Motor neuron (in vitro differentiated cells): ENCODE data around the gene CTIF. TPM values are rescaled to one million over a fixed set of nuclear protein-coding genes. Genes with fewer than 3 reads are reported as not detected.

Source experiments
- ATAC-seq, 8 experiments: fragments of 200-7000 bp; cut with Tn5 transposase; replicated peaks in 6 of 8; 2 replicates each; pipeline ENCODE4 v1.8.0; 2021; ENCODE audit warnings: mild to moderate bottlenecking in 8 of 8, moderate library complexity in 8 of 8
- H3K27ac ChIP-seq, 2 donors: fragments of 250-450 bp; sonication (Bioruptor Pico); 2 replicates each; pipeline ENCODE4 v1.9.0; 2021; ENCODE audit warnings: antibody characterized with exemption in 2 of 2, mild to moderate bottlenecking in 2 of 2, moderate library complexity in 1 of 2
- H3K4me1 ChIP-seq, 2 donors: fragments of 250-450 bp; sonication (Bioruptor Pico); replicated peaks in 1 of 2; 2 replicates each; pipeline ENCODE4 v1.6.1; 2021; ENCODE audit warnings: antibody characterized with exemption in 2 of 2, mild to moderate bottlenecking in 2 of 2, moderate library complexity in 1 of 2
- H3K4me3 ChIP-seq, 5 donors: fragments of 250-450 bp; sonication (Bioruptor Pico); 2 replicates each; pipeline ENCODE4 v1.9.0; 2021; ENCODE audit warnings: antibody characterized with exemption in 5 of 5, mild to moderate bottlenecking in 5 of 5, moderate library complexity in 4 of 5
- WGBS, 10 experiments: fragments of 450-650 bp; shearing (Covaris generic); methylation state at CpG; one replicate each; pipeline ENCODE4 v1.0.0; 2022; 5-methylcytosine and 5-hydroxymethylcytosine counted together
- in situ Hi-C, 9 experiments: fragments of 400-800 bp; cut with MboI; loops; one replicate each; pipeline ENCODE4 v1.15.0; 2021; ENCODE audit warnings: low sequenced_read_pairs in 9 of 9, low pct_unique_long_range_greater_than_20kb in 2 of 9; ENCODE audit not compliant: unreplicated experiment in 9 of 9
- total RNA-seq, 8 experiments: library from RNA; unstranded; fragments of 300-600 nt; gene quantifications; 2 replicates each; pipeline versions ENCODE4 v1.2.3 to v1.2.4, GENCODE V29; 2022

CTIF gene
- total RNA-seq, 8 experiments from 2014 or later: 17.8 to 85.9 (median 59.8) TPM

DNA sequence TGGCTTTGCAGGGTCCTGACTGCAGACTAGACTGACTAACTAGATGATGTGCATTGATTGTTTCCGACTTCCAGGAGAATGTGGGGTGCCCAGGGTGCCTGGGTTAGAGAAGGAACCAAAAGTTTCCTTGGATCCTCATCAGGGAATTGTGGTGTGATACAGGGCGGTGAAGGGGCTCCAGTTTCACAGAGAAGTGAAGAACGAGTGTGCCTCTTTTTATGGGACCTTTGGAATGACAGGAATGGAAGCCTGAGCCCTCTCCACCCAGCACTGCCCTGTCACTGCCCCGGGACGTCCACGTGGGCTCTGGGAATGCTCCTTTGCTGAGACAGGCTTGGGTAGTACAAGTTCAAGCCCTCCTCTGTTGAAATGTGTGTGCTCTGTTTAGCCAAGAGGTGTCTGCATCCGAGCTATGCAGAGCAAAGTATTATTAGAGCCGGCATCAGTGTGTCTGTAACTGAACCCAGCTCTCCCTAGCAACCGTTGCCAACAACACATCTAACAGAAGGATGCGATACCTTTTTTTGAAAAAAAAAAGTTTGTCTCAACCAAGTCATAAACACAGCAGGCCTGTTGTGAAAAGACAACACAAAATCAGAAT is 228.4 kb downstream of the CTIF start:
- Histone ChIP-seq H3K4me1 (peaks cover 4 to 10% of the 10 kb centered on the region in 2 donors), H3K4me3 (no peak overlapping the region), H3K27ac (no peak overlapping the region)
- in situ Hi-C loops: no loop called here
- 20 to 90% (median 60%) methylated on average over 1 to 4 of the region's 10 CpGs; no CpG with 5 or more reads in 4 of the 10 experiments for WGBS, 10 experiments
- peak in 6 of 8 experiments; percentile 28 to 74 (median 47) for ATAC-seq

DNA sequence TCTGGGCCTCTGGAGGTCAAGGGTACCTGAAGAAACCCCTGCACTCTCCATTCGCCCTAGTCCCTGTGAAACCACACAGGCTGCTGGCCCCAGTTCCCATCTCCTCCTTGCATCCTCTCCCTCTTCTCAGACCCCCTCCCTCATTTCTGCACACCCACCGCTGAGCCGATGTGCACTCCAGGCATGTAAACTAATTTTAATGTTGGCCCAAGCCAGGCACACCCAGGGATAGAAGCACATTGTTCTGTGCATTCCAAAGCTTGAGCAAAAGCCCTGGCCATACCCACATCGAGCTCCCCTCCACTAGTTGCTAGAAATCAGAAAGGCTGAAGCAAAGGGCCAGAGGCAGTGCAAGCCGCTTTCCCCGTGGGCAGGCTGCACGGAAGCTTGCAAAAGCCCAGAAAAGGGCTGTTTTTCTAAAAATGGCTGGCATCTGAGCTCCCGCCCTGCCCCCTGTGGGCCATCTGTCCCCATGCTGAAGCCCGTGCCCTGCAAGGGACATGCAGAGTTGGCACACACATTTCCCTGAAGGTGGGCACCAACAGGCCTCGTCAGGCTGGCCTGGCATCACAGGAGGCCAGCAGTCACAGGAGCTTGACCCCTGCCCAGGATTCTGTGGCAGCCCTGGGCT is 230.3 kb downstream of the CTIF start:
- Histone ChIP-seq H3K4me3 (no peak overlapping the region), H3K4me1 (peaks cover 4 to 10% of the 10 kb centered on the region in 2 donors), H3K27ac (no peak overlapping the region)
- in situ Hi-C loops: no loop called here
- WGBS, 10 experiments: 70 to 100% (median 85%) methylated on average over 2 to 6 of the region's 10 CpGs; no CpG with 5 or more reads in 4 of the 10 experiments
- ATAC-seq: peak in 3 of 8 experiments; percentile 27 to 43 (median 41)

DNA sequence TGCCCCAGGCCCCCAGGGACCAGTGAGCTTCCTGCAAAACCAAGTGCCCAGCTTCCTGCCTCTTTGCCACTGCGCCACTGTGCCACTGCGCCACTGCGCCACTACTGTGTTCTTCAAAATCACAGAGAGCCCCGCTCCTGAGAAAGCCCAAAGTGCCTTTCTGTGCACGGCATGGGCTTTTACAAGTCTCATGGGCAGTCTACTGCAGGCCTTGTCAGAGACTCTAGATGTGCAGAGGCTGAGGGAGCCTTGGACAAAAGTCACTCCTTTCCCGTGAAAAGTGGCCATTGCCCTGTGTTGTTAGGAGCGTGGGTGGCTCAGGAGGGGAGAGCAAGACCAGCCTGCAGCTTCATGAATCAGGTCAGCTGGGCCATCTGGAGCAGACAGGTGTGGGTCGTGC is 231.4 kb downstream of the CTIF start:
- no peak for ATAC-seq
- Histone ChIP-seq H3K4me1 (peaks cover 4 to 10% of the 10 kb centered on the region in 2 donors), H3K4me3 (no peak overlapping the region), H3K27ac (no peak overlapping the region)
- in situ Hi-C loops: no loop called here
- WGBS, 10 experiments: 75 to 100% (median 90%) methylated on average over 1 to 2 of the region's 8 CpGs; no CpG with 5 or more reads in 3 of the 10 experiments

DNA sequence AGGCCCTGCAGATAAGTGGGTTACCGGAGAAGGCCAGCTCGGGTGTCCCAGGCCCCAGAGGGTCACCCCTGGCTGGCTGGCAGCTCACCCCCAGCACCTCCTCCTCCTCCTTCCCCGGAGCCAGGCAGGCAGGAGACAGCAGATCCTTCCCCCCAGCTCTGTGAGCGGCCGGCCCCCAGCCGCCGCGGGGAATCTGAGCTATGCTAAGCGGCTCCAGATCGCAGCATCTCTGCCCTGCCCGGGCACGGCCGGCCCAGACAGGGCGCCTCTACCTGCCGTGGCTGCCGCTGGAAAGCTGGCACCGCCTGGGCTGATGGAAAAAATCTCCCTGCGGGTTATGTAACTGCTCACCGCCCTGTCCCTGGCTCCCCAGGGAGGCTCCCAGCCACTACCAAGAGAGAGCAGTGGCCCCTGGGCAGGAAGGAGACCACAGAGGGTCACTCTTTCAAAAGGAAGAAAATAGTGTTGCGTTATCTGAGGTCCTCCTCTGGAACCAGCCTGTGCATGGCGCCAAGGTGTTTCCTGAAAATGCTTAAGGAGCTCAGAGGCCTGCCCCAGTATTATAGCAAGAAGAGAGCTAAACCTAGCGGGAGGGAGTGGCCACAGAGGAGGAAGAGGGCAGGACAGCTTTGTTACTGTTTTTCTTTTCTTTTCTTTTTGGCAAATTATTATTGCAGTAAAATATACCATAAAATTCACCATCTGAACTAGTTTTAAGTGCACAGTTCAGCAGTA is 233.0 kb downstream of the CTIF start:
- in situ Hi-C loops: no loop called here
- peaks cover 0 to 7% of the 10 kb centered on the region in 2 donors for H3K4me1 ChIP-seq
- WGBS, 10 experiments: 67 to 100% (median 85%) methylated on average over 1 to 8 of the region's 22 CpGs; no CpG with 5 or more reads in 4 of the 10 experiments
- H3K4me3 ChIP-seq: no peak overlapping the region
- no peak for ATAC-seq
- no peak overlapping the region for H3K27ac ChIP-seq

DNA sequence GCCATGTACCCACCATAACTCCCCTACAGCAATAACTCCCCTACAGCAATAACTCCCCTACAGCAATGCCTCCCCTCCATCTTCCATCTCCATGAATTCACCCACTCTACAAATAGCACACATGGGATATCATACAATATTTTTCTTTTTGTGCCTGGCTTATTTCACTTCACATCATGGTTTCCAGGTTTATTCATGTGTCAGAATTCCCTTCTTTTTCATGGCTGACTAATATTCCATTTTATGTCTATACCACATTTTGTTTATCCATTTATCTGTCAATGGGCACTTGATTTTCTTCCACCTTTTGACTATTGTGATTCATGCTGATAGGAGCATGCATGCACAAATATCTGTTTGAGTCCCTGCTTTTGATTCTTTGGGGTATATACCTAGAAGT is 233.6 kb downstream of the CTIF start:
- in situ Hi-C loops: no loop called here
- no peak for ATAC-seq
- Histone ChIP-seq H3K27ac (no peak overlapping the region), H3K4me1 (peaks cover 0 to 9% of the 10 kb centered on the region in 2 donors), H3K4me3 (no peak overlapping the region)

GRCh38 chr18:48773821-48774220 is 235.0 kb downstream of the CTIF start:
- 82 to 100% (median 100%) methylated on average over 1 to 5 of the region's 6 CpGs; no CpG with 5 or more reads in 7 of the 10 experiments for WGBS, 10 experiments
- Histone ChIP-seq H3K27ac (no peak overlapping the region), H3K4me3 (no peak overlapping the region), H3K4me1 (peaks cover 5 to 22% of the 10 kb centered on the region in 2 donors)
- in situ Hi-C loops: no loop called here
- ATAC-seq: no peak

DNA sequence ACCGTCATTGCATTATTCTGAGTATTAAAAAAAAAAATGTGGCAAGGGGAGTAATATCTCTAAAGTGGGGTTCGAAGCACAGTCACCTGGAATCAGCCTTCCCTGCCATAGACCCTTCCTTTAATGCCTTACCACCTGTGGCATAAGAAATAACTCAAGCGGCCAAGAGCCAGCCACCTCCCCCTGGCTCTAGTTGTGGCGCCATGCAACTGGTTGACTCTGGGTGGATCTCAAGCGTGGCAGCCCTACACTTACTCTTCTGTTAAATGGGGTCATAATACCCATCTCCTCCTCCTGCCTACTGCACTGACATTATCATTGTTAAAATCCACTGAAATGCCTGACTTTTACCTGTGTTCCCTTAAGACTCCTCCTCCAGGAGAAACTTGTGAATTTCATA is 236.1 kb downstream of the CTIF start:
- 50 to 100% (median 90%) methylated on average over 1 to 4 of the region's 5 CpGs; no CpG with 5 or more reads in 3 of the 10 experiments for WGBS, 10 experiments

GRCh38 chr18:48775372-48776155 is 236.7 kb downstream of the CTIF start:
- in situ Hi-C loops: no loop called here
- H3K27ac ChIP-seq: no peak overlapping the region
- WGBS, 10 experiments: 89 to 100% (median 96%) methylated on average over 1 to 6 of the region's 12 CpGs; no CpG with 5 or more reads in 3 of the 10 experiments
- H3K4me1 ChIP-seq: peaks cover 23 to 40% of the 10 kb centered on the region in 2 donors
- no peak for ATAC-seq
- no peak overlapping the region for H3K4me3 ChIP-seq

More for the DNA sequence above, 236.1 kb downstream of the CTIF start:
- H3K4me1 ChIP-seq: peaks cover 17 to 33% of the 10 kb centered on the region in 2 donors
- in situ Hi-C loops: no loop called here
- ATAC-seq: no peak
- H3K4me3 ChIP-seq: no peak overlapping the region
- H3K27ac ChIP-seq: no peak overlapping the region

- in situ Hi-C loops: no loop called here
- H3K4me1 ChIP-seq: peaks cover 29 to 46% of the 10 kb centered on the region in 2 donors
Measured at GRCh38 chr18:48776156-48776555, 237.3 kb downstream of the CTIF start.

GRCh38 chr18:48776641-48777025 is 237.8 kb downstream of the CTIF start:
- in situ Hi-C loops: no loop called here
- peaks cover 34 to 50% of the 10 kb centered on the region in 2 donors for H3K4me1 ChIP-seq
- WGBS, 10 experiments: 74 to 80% (median 75%) methylated on average over 1 to 3 of the region's 6 CpGs; no CpG with 5 or more reads in 7 of the 10 experiments
- H3K27ac ChIP-seq: no peak overlapping the region
- no peak for ATAC-seq
- no peak overlapping the region for H3K4me3 ChIP-seq

More at GRCh38 chr18:48776156-48776555, 237.3 kb downstream of the CTIF start:
- no peak overlapping the region for H3K4me3 ChIP-seq
- no CpG with 5 or more reads among the region's 5 CpGs for WGBS, 10 experiments
- no peak for ATAC-seq
- H3K27ac ChIP-seq: no peak overlapping the region

- H3K27ac ChIP-seq: no peak overlapping the region
- H3K4me1 ChIP-seq: peaks cover 39 to 56% of the 10 kb centered on the region in 2 donors
- in situ Hi-C loops: no loop called here
- WGBS, 10 experiments: 20 to 100% (median 97%) methylated on average over 1 to 6 of the region's 13 CpGs; no CpG with 5 or more reads in 4 of the 10 experiments
- no peak overlapping the region for H3K4me3 ChIP-seq
- ATAC-seq: peak; percentile 38 to 82 (median 48)
Measured at GRCh38 chr18:48777026-48777743, 238.4 kb downstream of the CTIF start.

DNA sequence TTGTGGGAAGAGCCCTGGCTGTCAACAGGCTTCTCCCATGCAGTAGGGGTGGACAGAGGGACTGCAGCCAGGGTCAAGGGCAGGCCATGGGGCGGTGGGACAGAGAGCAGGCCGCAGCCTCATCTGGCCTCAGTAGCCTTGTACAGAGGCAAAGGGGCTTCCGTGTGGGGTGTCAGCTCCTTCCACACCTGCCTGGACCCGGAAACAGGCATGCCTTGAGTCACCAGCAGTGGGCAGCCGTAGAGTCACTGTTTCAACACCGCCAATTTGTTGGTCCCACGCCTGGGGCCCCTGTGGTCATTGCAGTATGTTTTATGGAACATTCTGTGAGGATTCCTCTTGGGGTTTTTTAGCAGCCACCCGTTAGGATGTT is 238.9 kb downstream of the CTIF start:
- 29 to 90% (median 82%) methylated on average over 1 to 6 of the region's 8 CpGs; no CpG with 5 or more reads in 2 of the 10 experiments for WGBS, 10 experiments
- ATAC-seq: no peak
- no peak overlapping the region for H3K27ac ChIP-seq
- peaks cover 40 to 60% of the 10 kb centered on the region in 2 donors for H3K4me1 ChIP-seq
- in situ Hi-C loops: no loop called here
- H3K4me3 ChIP-seq: no peak overlapping the region
